Tracheal epithelial cell (primary cell): Measurements from ENCODE around the gene EIF2B4. TPM values are rescaled to one million over a fixed set of nuclear protein-coding genes. Genes with fewer than 3 reads are reported as not detected.

Source experiments
- total RNA-seq: library from RNA; depleted of rRNA; stranded (reverse); fragments of >200 nt; gene quantifications from 2 replicates; pipeline ENCODE4 v1.2.1, GENCODE V29; 2014

The EIF2B4 gene
- 19.0 and 22.7 TPM in 2 replicates for total RNA-seq

GRCh38 chr2:27370026-27370815 is at the start of gene EIF2B4, which contains the start of gene SNX17:
TSS of gene EIF2B4 (minus strand) at chr2:27370338. CDS start at chr2:27370314, 24 bp downstream.
TSS of gene SNX17 (plus strand) at chr2:27370616. CDS start at chr2:27370744, 128 bp downstream.

GRCh38 chr2:27409321-27410073 is 39.4 kb upstream of the EIF2B4 start, which contains the start of gene PPM1G:
TSS of gene PPM1G (minus strand) at chr2:27409591. CDS start at chr2:27409422, 169 bp downstream.

GRCh38 chr2:27380626-27381545 is 10.7 kb upstream of the EIF2B4 start, which contains the start of gene ZNF513:
TSS of gene ZNF513 (minus strand) at chr2:27380734. CDS start at chr2:27380526, 208 bp downstream.

GRCh38 chr2:27356382-27357181 is 13.6 kb downstream of the EIF2B4 start, which contains the start of gene GTF3C2:
TSS of gene GTF3C2 (minus strand) at chr2:27356764. CDS start at chr2:27343554, 13,210 bp downstream.

GRCh38 chr2:27322766-27323595 is 47.2 kb downstream of the EIF2B4 start, which contains the start of gene MPV17:
TSS of gene MPV17 (minus strand) at chr2:27323097. CDS start at chr2:27322517, 580 bp downstream.

Other genes starting within 250 kb of the EIF2B4 start
- not detected in 2 replicates for gene ABHD1, start 246.5 kb downstream of the EIF2B4 start, total RNA-seq
- 35.0 and 43.6 TPM in 2 replicates for gene PREB, start 235.7 kb downstream of the EIF2B4 start, total RNA-seq
- not detected in 2 replicates for gene PRR30, start 230.9 kb downstream of the EIF2B4 start, total RNA-seq
- gene TCF23, start 221.3 kb downstream of the EIF2B4 start, total RNA-seq = not detected in 2 replicates
- 267 and 280 TPM in 2 replicates for gene ATRAID, start 158.3 kb downstream of the EIF2B4 start, total RNA-seq
- gene SLC5A6, start 158.1 kb downstream of the EIF2B4 start, total RNA-seq = 26.9 and 34.7 TPM in 2 replicates
- gene CAD, start 153.0 kb downstream of the EIF2B4 start, total RNA-seq = 30.3 and 36.4 TPM in 2 replicates
- not detected in 2 replicates for gene SLC30A3, start 107.3 kb downstream of the EIF2B4 start, total RNA-seq
- not detected in 2 replicates for gene DNAJC5G, start 94.9 kb downstream of the EIF2B4 start, total RNA-seq
- 0.24 and 0.43 TPM in 2 replicates for gene TRIM54, start 87.9 kb downstream of the EIF2B4 start, total RNA-seq
- 0.48 and 0.85 TPM in 2 replicates for gene UCN, start 61.9 kb downstream of the EIF2B4 start, total RNA-seq
- 33.3 and 52.4 TPM in 2 replicates for gene MPV17, start 47.2 kb downstream of the EIF2B4 start, total RNA-seq
- gene GTF3C2, start 13.6 kb downstream of the EIF2B4 start, total RNA-seq = 26.0 and 31.3 TPM in 2 replicates
- gene SNX17, start 278 bp upstream of the EIF2B4 start, total RNA-seq = 125 and 136 TPM in 2 replicates
- 4.5 and 8.9 TPM in 2 replicates for gene ZNF513, start 10.4 kb upstream of the EIF2B4 start, total RNA-seq
- 77.2 and 99.3 TPM in 2 replicates for gene PPM1G, start 39.3 kb upstream of the EIF2B4 start, total RNA-seq
- gene NRBP1, start 58.3 kb upstream of the EIF2B4 start, total RNA-seq = 67.1 and 95.7 TPM in 2 replicates
- 28.0 and 28.6 TPM in 2 replicates for gene KRTCAP3, start 72.0 kb upstream of the EIF2B4 start, total RNA-seq
- 3.8 and 5.8 TPM in 2 replicates for gene IFT172, start 119.4 kb upstream of the EIF2B4 start, total RNA-seq
- 9.0 and 16.9 TPM in 2 replicates for gene FNDC4, start 124.9 kb upstream of the EIF2B4 start, total RNA-seq
- gene GCKR, start 126.5 kb upstream of the EIF2B4 start, total RNA-seq = not detected in 2 replicates
- gene ZNF512, start 212.7 kb upstream of the EIF2B4 start, total RNA-seq = 3.2 and 8.7 TPM in 2 replicates